KMS-11 (cell line): ENCODE results near the gene PCK2.

Source experiments
- H2AFZ ChIP-seq: fragments of 200-600 bp; sonication (generic); 2 replicates; pipeline ENCODE4 v1.6.1; 2016; ENCODE audit warnings: antibody characterized with exemption, mixed run types, low read depth
- H3K27ac ChIP-seq: fragments of 200-600 bp; sonication (generic); 2 replicates; pipeline ENCODE4 v1.6.1; 2016; ENCODE audit warnings: mild to moderate bottlenecking, mixed run types
- H3K27me3 ChIP-seq: fragments of 200-600 bp; sonication (generic); 2 replicates; pipeline ENCODE4 v1.6.1; 2017; ENCODE audit warnings: mild to moderate bottlenecking, low read depth, mixed run types, moderate library complexity; ENCODE audit not compliant: insufficient read depth
- H3K36me3 ChIP-seq: fragments of 200-600 bp; sonication (generic); 2 replicates; pipeline ENCODE4 v1.6.1; 2017; ENCODE audit warnings: mild to moderate bottlenecking, mixed run types; ENCODE audit not compliant: insufficient read depth
- H3K4me1 ChIP-seq: fragments of 200-600 bp; sonication (generic); 2 replicates; pipeline ENCODE4 v1.6.1; 2016; ENCODE audit warnings: mild to moderate bottlenecking, low read depth, mixed run types; ENCODE audit not compliant: poor library complexity, severe bottlenecking
- H3K4me2 ChIP-seq: fragments of 200-600 bp; sonication (generic); 2 replicates; pipeline ENCODE4 v1.7.0; 2016; ENCODE audit warnings: mild to moderate bottlenecking, mixed run types
- H3K4me3 ChIP-seq: fragments of 200-600 bp; sonication (generic); IDR thresholded peaks from 2 replicates; pipeline ENCODE4 v1.6.1; 2017; ENCODE audit warnings: low read depth, low read length, mixed read lengths; ENCODE audit not compliant: insufficient read depth
- H3K79me2 ChIP-seq: fragments of 200-600 bp; sonication (generic); 2 replicates; pipeline ENCODE4 v1.6.1; 2016; ENCODE audit warnings: low read depth, mixed run types; ENCODE audit not compliant: insufficient read depth
- H3K9ac ChIP-seq: fragments of 200-600 bp; sonication (generic); 2 replicates; pipeline ENCODE4 v1.6.1; 2016; ENCODE audit warnings: mild to moderate bottlenecking, mixed run types
- H4K20me1 ChIP-seq: fragments of 200-600 bp; sonication (generic); 2 replicates; pipeline ENCODE4 v1.6.1; 2016; ENCODE audit warnings: mild to moderate bottlenecking, mixed run types; ENCODE audit not compliant: insufficient read depth
- CTCF ChIP-seq: fragments of 200-600 bp; sonication (generic); conservative IDR thresholded peaks from 2 replicates; pipeline ENCODE4 v1.6.1; 2017; ENCODE audit warnings: low read depth, mild to moderate bottlenecking, antibody characterized with exemption, low read length, moderate library complexity, mixed read lengths

Gene PCK2

GRCh38 chr14:24082411-24083080 lies 11.6 kb upstream of the PCK2 start:
- no peak for TF ChIP-seq CTCF
- Histone ChIP-seq H3K79me2 (no peaks in the 10 kb centered on the region), H3K36me3 (no peaks in the 10 kb centered on the region), H3K9ac (no peak overlapping the region), H3K27ac (no peak overlapping the region), H3K4me1 (peaks cover 9% of the 10 kb centered on the region), H3K4me2 (no peak overlapping the region; the same call in 1 of the 2 replicates), H3K27me3 (no peaks in the 10 kb centered on the region; the same call in 1 of the 2 replicates), H2AFZ (no peak overlapping the region), H3K4me3 (no peak overlapping the region), H4K20me1 (no peaks in the 10 kb centered on the region)

- H3K27ac ChIP-seq = no peak overlapping the region
- no peaks in the 10 kb centered on the region for H3K79me2 ChIP-seq
- peaks cover 9% of the 10 kb centered on the region for H3K4me1 ChIP-seq
- no peaks in the 10 kb centered on the region for H4K20me1 ChIP-seq
- H2AFZ ChIP-seq = no peak overlapping the region
- H3K36me3 ChIP-seq = no peaks in the 10 kb centered on the region
- H3K27me3 ChIP-seq = no peaks in the 10 kb centered on the region; the same call in 1 of the 2 replicates
- H3K4me3 ChIP-seq = no peak overlapping the region
- no peak for TF ChIP-seq CTCF
- H3K9ac ChIP-seq = no peak overlapping the region
- H3K4me2 ChIP-seq = no peak overlapping the region
Observed at GRCh38 chr14:24083462-24083861, 10.6 kb upstream of the PCK2 start.

GRCh38 chr14:24084440-24084839 lies 9.7 kb upstream of the PCK2 start:
- H3K79me2 ChIP-seq = no peaks in the 10 kb centered on the region
- no peak for TF ChIP-seq CTCF
- no peaks in the 10 kb centered on the region for H3K36me3 ChIP-seq
- H3K4me1 ChIP-seq = peaks cover 9% of the 10 kb centered on the region
- no peak overlapping the region for H3K9ac ChIP-seq
- no peaks in the 10 kb centered on the region for H4K20me1 ChIP-seq
- H3K4me3 ChIP-seq = no peak overlapping the region
- no peak overlapping the region for H3K4me2 ChIP-seq
- no peak overlapping the region for H2AFZ ChIP-seq
- H3K27ac ChIP-seq = no peak overlapping the region
- no peaks in the 10 kb centered on the region; the same call in 1 of the 2 replicates for H3K27me3 ChIP-seq

- H3K36me3 ChIP-seq = no peaks in the 10 kb centered on the region
- peaks cover 13% of the 10 kb centered on the region for H3K4me1 ChIP-seq
- H3K4me3 ChIP-seq = no peak overlapping the region
- H2AFZ ChIP-seq = no peak overlapping the region
- H3K9ac ChIP-seq = no peak overlapping the region
- no peaks in the 10 kb centered on the region for H3K79me2 ChIP-seq
- no peak for TF ChIP-seq CTCF
- no peak overlapping the region for H3K27ac ChIP-seq
- H4K20me1 ChIP-seq = no peaks in the 10 kb centered on the region
- no peaks in the 10 kb centered on the region; the same call in 1 of the 2 replicates for H3K27me3 ChIP-seq
- H3K4me2 ChIP-seq = no peak overlapping the region
Observed at GRCh38 chr14:24085215-24085614, 8.9 kb upstream of the PCK2 start.
